B cell (primary cell): ENCODE measurements around the gene IGFALS.

Source experiments
- EZH2 ChIP-seq: IDR thresholded peaks from 2 replicates; pipeline ENCODE4 v1.6.1; 2012; ENCODE audit warnings: borderline replicate concordance, low read depth, mild to moderate bottlenecking, moderate library complexity, low read length; ENCODE audit not compliant: insufficient read depth, poor library complexity, severe bottlenecking
- TF ChIP-seq, protein P1 (sequence below): fragments of 200-600 bp; IDR thresholded peaks from one replicate; pipeline ENCODE4 v1.8.0; 2022; ENCODE audit warnings: antibody characterized with exemption, mild to moderate bottlenecking

DNA sequence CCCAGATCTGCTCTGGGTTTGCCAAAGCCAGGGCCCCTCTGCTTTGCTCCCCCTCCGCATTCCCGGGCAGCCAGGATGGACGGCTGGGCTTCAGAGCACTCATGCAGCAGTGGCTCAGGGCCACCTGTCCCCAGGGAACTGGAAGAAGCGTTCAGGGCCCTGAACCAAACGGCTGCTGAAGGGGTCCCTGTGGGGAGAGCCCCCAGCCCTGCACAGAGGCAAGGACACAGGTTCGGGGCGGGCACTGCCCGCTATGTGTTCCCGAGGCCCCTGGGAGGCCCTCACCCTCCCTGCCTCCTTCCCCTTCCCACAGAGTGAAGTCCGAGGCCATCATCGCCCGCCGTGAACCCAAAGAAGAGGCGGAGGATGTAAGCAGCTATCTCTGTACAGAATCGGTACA is 32.6 kb downstream of the IGFALS start:
- no peak for TF ChIP-seq EZH2
- TF ChIP-seq, protein P1, sequence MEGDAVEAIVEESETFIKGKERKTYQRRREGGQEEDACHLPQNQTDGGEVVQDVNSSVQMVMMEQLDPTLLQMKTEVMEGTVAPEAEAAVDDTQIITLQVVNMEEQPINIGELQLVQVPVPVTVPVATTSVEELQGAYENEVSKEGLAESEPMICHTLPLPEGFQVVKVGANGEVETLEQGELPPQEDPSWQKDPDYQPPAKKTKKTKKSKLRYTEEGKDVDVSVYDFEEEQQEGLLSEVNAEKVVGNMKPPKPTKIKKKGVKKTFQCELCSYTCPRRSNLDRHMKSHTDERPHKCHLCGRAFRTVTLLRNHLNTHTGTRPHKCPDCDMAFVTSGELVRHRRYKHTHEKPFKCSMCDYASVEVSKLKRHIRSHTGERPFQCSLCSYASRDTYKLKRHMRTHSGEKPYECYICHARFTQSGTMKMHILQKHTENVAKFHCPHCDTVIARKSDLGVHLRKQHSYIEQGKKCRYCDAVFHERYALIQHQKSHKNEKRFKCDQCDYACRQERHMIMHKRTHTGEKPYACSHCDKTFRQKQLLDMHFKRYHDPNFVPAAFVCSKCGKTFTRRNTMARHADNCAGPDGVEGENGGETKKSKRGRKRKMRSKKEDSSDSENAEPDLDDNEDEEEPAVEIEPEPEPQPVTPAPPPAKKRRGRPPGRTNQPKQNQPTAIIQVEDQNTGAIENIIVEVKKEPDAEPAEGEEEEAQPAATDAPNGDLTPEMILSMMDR: no peak
